Gastroesophageal sphincter (tissue), 4 donors: ENCODE data around the gene ASPRV1. TPM values are rescaled to one million over a fixed set of nuclear protein-coding genes. Genes with fewer than 3 reads are reported as not detected.

ENCODE experiments used
- ATAC-seq: fragments of 150-250 bp; one replicate; pipeline ENCODE4 v1.9.1; 2016; ENCODE audit warnings: mild to moderate bottlenecking, moderate library complexity
- H3K27ac ChIP-seq, 4 donors: fragments of 200-600 bp; sonication (generic) in 3 of 4; 1 replicate in 3 of 4; 2 replicates in 1 of 4; pipeline ENCODE4 v1.5.1; 2016 to 2019
- H3K27me3 ChIP-seq: fragments of 200-600 bp; sonication (generic); one replicate; pipeline ENCODE4 v1.5.1; 2019
- H3K36me3 ChIP-seq, 2 donors: fragments of 200-600 bp; sonication (generic); one replicate each; pipeline ENCODE4 v1.5.1; 2019; ENCODE audit warnings: control low read depth in 1 of 2
- H3K4me1 ChIP-seq, 3 donors: fragments of 200-600 bp; sonication (generic); 1 replicate in 2 of 3; 2 replicates in 1 of 3; pipeline ENCODE4 v1.5.1; 2016 to 2019; ENCODE audit warnings: control low read depth in 2 of 3
- H3K4me3 ChIP-seq, 2 donors: fragments of 200-600 bp; sonication (generic); one replicate each; pipeline ENCODE4 v1.5.1; 2019; ENCODE audit warnings: mild to moderate bottlenecking in 1 of 2, moderate library complexity in 1 of 2
- H3K9me3 ChIP-seq, 3 donors: fragments of 200-600 bp; sonication (generic); one replicate each; pipeline ENCODE4 v1.5.1; 2017 to 2019; ENCODE audit warnings: control low read depth in 2 of 3
- CTCF ChIP-seq, 4 experiments: fragments of 200-600 bp in 2 of 4; fragments of 450-650 bp in 2 of 4; sonication (generic) in 1 of 4; IDR thresholded peaks; one replicate each; pipeline ENCODE4 v1.5.1; 2017 to 2019; ENCODE audit warnings: antibody characterized with exemption in 4 of 4, mild to moderate bottlenecking in 2 of 4, moderate library complexity in 2 of 4
- EP300 ChIP-seq: sonication (generic); formaldehyde crosslinking; IDR thresholded peaks from one replicate; pipeline ENCODE4 v1.6.1; 2017; ENCODE audit warnings: antibody characterized with exemption, mild to moderate bottlenecking
- POLR2A ChIP-seq, 2 donors: fragments of 450-650 bp; IDR thresholded peaks; one replicate each; pipeline ENCODE4 v1.6.1; 2017; ENCODE audit warnings: antibody characterized with exemption in 2 of 2, mild to moderate bottlenecking in 2 of 2, moderate library complexity in 1 of 2
- POLR2AphosphoS5 ChIP-seq: sonication (generic); formaldehyde crosslinking; IDR thresholded peaks from one replicate; pipeline ENCODE4 v1.6.1; 2017; ENCODE audit warnings: antibody characterized with exemption
- WGBS, 2 donors: methylation state at CpG; one replicate each; pipeline ENCODE4 v1.1.5; 2018; ENCODE audit warnings: low coverage in 1 of 2; 5-methylcytosine and 5-hydroxymethylcytosine counted together
- total RNA-seq, 4 donors: library from RNA; depleted of rRNA; stranded (reverse); fragments of >200 nt; gene quantifications; one replicate each; pipeline ENCODE4 v1.1.0, GENCODE V29; 2016

ASPRV1 gene
- total RNA-seq, 4 donors from 2014 or later = 1.0 to 1.4 (median 1.3) TPM

- Histone ChIP-seq H3K4me1 (no peaks in the 10 kb centered on the region), H3K36me3 (no peaks in the 10 kb centered on the region), H3K27ac (no peak overlapping the region), H3K4me3 (no peak overlapping the region), H3K9me3 (no peaks in the 10 kb centered on the region), H3K27me3 (no peaks in the 10 kb centered on the region)
- peak; percentile 31 for ATAC-seq
- WGBS, 2 donors = 60 to 94% methylated on average over 1 to 9 of the region's 13 CpGs
- no peak for TF ChIP-seq POLR2AphosphoS5
- TF ChIP-seq CTCF (IDR thresholded peaks at IDR 0.05) = no peak
- TF ChIP-seq POLR2A (IDR thresholded peaks at IDR 0.05) = no peak
- no peak for TF ChIP-seq EP300
Observed at GRCh38 chr2:69975853-69976462, 14.5 kb upstream of the ASPRV1 start.

DNA sequence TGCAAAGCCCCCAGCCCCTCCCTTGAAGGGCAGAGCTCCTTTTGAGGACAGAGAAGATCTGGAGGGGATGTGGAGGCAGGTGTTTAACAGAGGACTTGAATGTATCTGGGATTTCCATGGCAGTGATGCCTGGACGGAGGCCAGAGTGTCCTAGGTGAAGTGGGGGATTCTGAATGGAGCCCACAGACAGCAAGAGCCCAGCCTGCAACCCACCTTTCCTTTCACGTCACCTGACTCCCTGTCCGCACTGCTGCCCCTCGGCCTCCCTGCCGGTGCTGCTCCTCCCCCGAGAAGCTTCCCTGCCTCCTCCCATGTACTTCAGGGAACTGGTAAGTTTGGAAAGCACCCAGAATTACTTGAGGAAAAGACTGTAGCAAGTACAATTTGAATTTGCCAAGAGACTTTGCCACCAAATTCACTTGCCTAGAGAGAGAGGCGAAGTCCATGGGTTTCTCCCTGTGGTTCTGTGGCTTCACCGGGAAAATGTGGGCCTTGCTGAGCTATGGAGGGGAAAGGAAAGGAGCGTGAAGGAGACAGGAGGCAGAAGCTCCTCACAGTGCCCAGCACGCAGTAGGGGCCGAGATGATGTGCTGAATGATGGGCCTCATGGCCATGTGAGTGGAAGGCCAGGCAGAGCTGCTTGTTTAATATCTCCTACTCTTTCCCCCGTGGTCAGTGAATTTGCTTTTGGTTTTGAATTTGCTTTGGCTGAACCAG is 13.9 kb upstream of the ASPRV1 start:
- no peak for ATAC-seq
- Histone ChIP-seq H3K27ac (no peak overlapping the region), H3K36me3 (no peaks in the 10 kb centered on the region), H3K4me1 (no peaks in the 10 kb centered on the region), H3K9me3 (no peaks in the 10 kb centered on the region), H3K4me3 (no peak overlapping the region), H3K27me3 (no peaks in the 10 kb centered on the region)
- WGBS, 2 donors = 86 to 90% methylated on average over 2 to 9 of the region's 12 CpGs
- TF ChIP-seq POLR2A (IDR thresholded peaks at IDR 0.05) = no peak
- no peak for TF ChIP-seq POLR2AphosphoS5
- no peak for TF ChIP-seq EP300

GRCh38 chr2:69973335-69973735 is 11.9 kb upstream of the ASPRV1 start:
- no peak overlapping the region for H3K4me3 ChIP-seq
- H3K9me3 ChIP-seq = no peaks in the 10 kb centered on the region
- WGBS, 2 donors = 66 to 78% methylated on average over 4 of the region's 4 CpGs
- H3K27me3 ChIP-seq = no peaks in the 10 kb centered on the region
- H3K4me1 ChIP-seq = no peaks in the 10 kb centered on the region
- no peaks in the 10 kb centered on the region for H3K36me3 ChIP-seq
- ATAC-seq = no peak
- TF ChIP-seq EP300 (no peak), POLR2AphosphoS5 (no peak), CTCF (IDR thresholded peaks at IDR 0.05) (no peak), POLR2A (IDR thresholded peaks at IDR 0.05) (no peak)
- H3K27ac ChIP-seq = no peak overlapping the region

- Histone ChIP-seq H3K4me3 (no peak overlapping the region), H3K27me3 (no peaks in the 10 kb centered on the region), H3K4me1 (no peaks in the 10 kb centered on the region), H3K9me3 (no peaks in the 10 kb centered on the region), H3K27ac (no peak overlapping the region), H3K36me3 (no peaks in the 10 kb centered on the region)
- no peak for ATAC-seq
- 90% methylated on average over 1 of the region's 1 CpG; no CpG with 5 or more reads in 1 of the 2 donors for WGBS, 2 donors
- TF ChIP-seq POLR2AphosphoS5 (no peak), EP300 (no peak), CTCF (IDR thresholded peaks at IDR 0.05) (no peak), POLR2A (IDR thresholded peaks at IDR 0.05) (no peak)
Observed at GRCh38 chr2:69972822-69973221, 11.4 kb upstream of the ASPRV1 start.

DNA sequence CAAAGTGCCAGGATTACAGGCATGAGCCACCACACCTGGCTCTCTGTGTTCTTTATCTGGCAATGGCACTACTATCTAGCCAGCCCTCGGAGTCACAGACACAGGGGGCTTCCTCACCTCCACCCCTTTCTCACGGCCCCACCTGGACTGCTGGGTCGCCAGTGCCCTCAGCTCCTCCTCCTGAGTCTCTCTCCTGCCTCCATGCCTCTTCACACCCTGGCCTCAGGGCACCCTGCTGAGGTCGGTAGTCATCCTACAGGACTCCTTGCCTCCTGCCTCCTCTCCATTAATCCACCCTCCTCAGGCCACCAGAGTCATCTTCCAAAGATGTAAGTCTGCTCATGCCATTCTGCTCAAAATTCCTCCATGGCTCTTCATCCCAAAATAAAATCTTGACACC is 8.6 kb upstream of the ASPRV1 start:
- Histone ChIP-seq H3K36me3 (no peaks in the 10 kb centered on the region), H3K4me1 (no peaks in the 10 kb centered on the region), H3K9me3 (no peaks in the 10 kb centered on the region), H3K27ac (no peak overlapping the region), H3K4me3 (no peak overlapping the region), H3K27me3 (no peaks in the 10 kb centered on the region)
- no peak for ATAC-seq
- TF ChIP-seq CTCF (IDR thresholded peaks at IDR 0.05) (no peak), POLR2A (IDR thresholded peaks at IDR 0.05) (no peak), POLR2AphosphoS5 (no peak), EP300 (no peak)
- WGBS, 2 donors = 50% methylated on average over 4 of the region's 4 CpGs; no CpG with 5 or more reads in 1 of the 2 donors
